Measurements from ENCODE around the gene IRAK3. TPM values are rescaled to one million over a fixed set of nuclear protein-coding genes. Genes with fewer than 3 reads are reported as not detected.

Gene IRAK3
- total RNA-seq, 4 donors from 2014 or later, result 5.6 to 13.8 (median 6.7) TPM

DNA sequence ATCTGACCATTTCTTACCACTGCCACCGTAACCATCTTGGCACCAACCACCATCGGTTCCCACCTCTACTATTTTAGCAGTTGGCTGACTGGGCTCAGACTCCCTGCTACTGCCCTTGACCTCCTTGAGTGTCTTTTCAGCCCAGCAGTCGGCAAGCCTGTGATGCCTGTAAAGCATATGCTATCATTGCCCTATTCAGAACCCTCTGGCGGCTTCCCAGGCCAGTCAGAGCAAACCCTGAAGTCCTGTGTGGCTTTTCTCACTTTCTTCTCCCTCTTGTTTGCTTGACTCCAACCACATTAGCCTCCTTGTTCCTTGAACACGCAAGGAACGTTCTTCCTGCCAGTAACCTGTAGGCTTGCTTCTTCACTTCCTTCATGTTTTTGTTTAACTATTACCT is 6.2 kb downstream of the IRAK3 start:
- no peak overlapping the region for H3K4me3 ChIP-seq
- H3K9me3 ChIP-seq, result no peaks in the 10 kb centered on the region
- intact Hi-C loops (cut with DNase I; ENCODE audit: low total_unique reads) (loop anchor here (10.0 kb wide), 1 partner anchor 320 kb away; no protein-coding TSS in a partner anchor), in situ Hi-C loops (cut with MboI; ENCODE audit: low pct_ligation_motif_present in 1 of 4, low pct_unique_long_range_greater_than_20kb in 1 of 4, low sequenced_read_pairs in 3 of 4) (no loop called here)
- H3K4me1 ChIP-seq, result peaks cover 0 to 4% (median 0%) of the 10 kb centered on the region in 4 donors
- no peaks in the 10 kb centered on the region for H3K36me3 ChIP-seq
- no peaks in the 10 kb centered on the region for H3K27me3 ChIP-seq
- TF ChIP-seq EP300 (IDR thresholded peaks at IDR 0.05; ENCODE audit: low read depth), result no peak
- TF ChIP-seq, protein P1, sequence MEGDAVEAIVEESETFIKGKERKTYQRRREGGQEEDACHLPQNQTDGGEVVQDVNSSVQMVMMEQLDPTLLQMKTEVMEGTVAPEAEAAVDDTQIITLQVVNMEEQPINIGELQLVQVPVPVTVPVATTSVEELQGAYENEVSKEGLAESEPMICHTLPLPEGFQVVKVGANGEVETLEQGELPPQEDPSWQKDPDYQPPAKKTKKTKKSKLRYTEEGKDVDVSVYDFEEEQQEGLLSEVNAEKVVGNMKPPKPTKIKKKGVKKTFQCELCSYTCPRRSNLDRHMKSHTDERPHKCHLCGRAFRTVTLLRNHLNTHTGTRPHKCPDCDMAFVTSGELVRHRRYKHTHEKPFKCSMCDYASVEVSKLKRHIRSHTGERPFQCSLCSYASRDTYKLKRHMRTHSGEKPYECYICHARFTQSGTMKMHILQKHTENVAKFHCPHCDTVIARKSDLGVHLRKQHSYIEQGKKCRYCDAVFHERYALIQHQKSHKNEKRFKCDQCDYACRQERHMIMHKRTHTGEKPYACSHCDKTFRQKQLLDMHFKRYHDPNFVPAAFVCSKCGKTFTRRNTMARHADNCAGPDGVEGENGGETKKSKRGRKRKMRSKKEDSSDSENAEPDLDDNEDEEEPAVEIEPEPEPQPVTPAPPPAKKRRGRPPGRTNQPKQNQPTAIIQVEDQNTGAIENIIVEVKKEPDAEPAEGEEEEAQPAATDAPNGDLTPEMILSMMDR (IDR thresholded peaks at IDR 0.05), result no peak
- WGBS, 2 donors (ENCODE audit: low coverage in 1 of 2), result 79 to 82% methylated on average over 6 of the region's 6 CpGs
- H3K27ac ChIP-seq, result no peak overlapping the region
- no peak for DNase-seq

DNA sequence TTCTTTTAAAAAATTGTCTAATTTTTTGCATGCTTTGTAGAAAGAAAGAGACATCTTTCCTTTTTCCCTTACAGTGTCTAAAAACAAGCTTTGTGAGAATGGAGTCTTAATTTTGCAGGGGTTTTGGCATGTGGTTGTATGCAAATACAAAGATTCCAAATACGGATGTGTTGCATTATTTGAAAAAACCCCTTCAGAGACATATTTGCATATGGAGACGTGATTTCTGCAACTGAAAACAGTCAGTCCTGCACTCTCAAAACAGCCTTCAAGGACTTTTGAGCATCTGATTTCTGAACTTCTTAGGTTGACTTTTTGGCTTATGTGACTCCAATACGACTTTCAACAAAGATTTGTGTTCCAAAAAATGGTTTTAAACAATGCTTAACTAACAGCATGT is 7.8 kb downstream of the IRAK3 start:
- intact Hi-C loops (cut with DNase I; ENCODE audit: low total_unique reads) (loop anchor here (10.0 kb wide), 1 partner anchor 322 kb away; no protein-coding TSS in a partner anchor), in situ Hi-C loops (cut with MboI; ENCODE audit: low pct_ligation_motif_present in 1 of 4, low pct_unique_long_range_greater_than_20kb in 1 of 4, low sequenced_read_pairs in 3 of 4) (no loop called here)
- no peak overlapping the region for H3K27ac ChIP-seq
- TF ChIP-seq POLR2A (IDR thresholded peaks at IDR 0.05) (no peak), EP300 (IDR thresholded peaks at IDR 0.05; ENCODE audit: low read depth) (no peak), POLR2AphosphoS5 (IDR thresholded peaks at IDR 0.05) (no peak)
- TF ChIP-seq, protein P1 (IDR thresholded peaks at IDR 0.05), result no peak
- H3K9me3 ChIP-seq, result no peaks in the 10 kb centered on the region
- H3K36me3 ChIP-seq, result no peaks in the 10 kb centered on the region
- WGBS, 2 donors (ENCODE audit: low coverage in 1 of 2), result 46 to 53% methylated on average over 3 of the region's 3 CpGs
- no peak overlapping the region for H3K4me3 ChIP-seq
- peaks cover 0 to 4% (median 0%) of the 10 kb centered on the region in 4 donors for H3K4me1 ChIP-seq
- H3K27me3 ChIP-seq, result no peaks in the 10 kb centered on the region
- no peak for DNase-seq

DNA sequence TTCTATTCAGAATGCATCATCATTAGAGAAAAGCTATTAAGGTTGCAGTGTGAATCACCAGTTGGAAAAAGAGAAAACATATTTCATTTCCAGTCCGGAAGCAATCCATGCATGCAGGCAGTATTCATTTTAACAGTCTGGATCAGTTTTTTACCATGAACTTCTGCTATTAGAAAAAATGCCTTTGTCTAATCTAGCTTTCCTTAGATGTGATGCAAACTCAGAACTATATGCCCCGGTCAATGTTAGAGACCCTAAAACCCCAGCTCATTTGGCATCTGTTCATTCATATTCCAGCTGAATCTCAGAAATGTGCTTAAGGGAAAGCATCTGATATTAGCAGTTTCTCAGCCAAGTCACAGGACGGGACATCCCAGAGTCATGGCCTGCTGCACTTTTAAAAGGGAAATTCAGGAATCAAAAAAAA is 8.5 kb downstream of the IRAK3 start:
- WGBS, 2 donors (ENCODE audit: low coverage in 1 of 2), result 56 to 69% methylated on average over 3 of the region's 3 CpGs
- H3K27ac ChIP-seq, result no peak overlapping the region
- no peaks in the 10 kb centered on the region for H3K27me3 ChIP-seq
- no peaks in the 10 kb centered on the region for H3K36me3 ChIP-seq
- peaks cover 0 to 4% (median 0%) of the 10 kb centered on the region in 4 donors for H3K4me1 ChIP-seq
- no peak overlapping the region for H3K4me3 ChIP-seq
- H3K9me3 ChIP-seq, result no peaks in the 10 kb centered on the region
- DNase-seq, result no peak
- in situ Hi-C loops (cut with MboI; ENCODE audit: low pct_ligation_motif_present in 1 of 4, low pct_unique_long_range_greater_than_20kb in 1 of 4, low sequenced_read_pairs in 3 of 4) (no loop called here), intact Hi-C loops (cut with DNase I; ENCODE audit: low total_unique reads) (loop anchor here (10.0 kb wide), 1 partner anchor 323 kb away; no protein-coding TSS in a partner anchor)
- no peak for TF ChIP-seq POLR2A (IDR thresholded peaks at IDR 0.05)
- TF ChIP-seq, protein P1 (IDR thresholded peaks at IDR 0.05), result no peak
- no peak for TF ChIP-seq POLR2AphosphoS5 (IDR thresholded peaks at IDR 0.05)
- TF ChIP-seq EP300 (IDR thresholded peaks at IDR 0.05; ENCODE audit: low read depth), result no peak

DNA sequence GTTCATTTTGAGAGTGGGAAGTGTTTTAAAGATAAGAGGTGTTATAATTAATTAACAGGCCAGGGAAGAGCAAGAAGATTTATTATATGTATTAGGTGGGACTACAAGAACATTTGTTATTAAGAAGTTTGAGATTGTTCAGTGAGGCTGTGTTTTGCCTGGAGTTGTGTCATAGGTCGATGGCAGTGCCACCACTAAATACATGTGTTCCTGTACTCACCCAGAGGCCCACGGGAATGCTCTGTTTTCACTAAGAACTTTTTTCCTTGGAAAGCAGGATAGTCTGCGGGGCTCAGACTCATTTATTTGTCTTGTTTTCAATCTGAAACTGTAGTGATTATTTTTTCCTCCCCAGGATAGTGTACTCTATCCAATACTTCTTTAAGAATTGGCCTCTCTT is 10.1 kb downstream of the IRAK3 start:
- H3K4me1 ChIP-seq, result peaks cover 0 to 4% (median 0%) of the 10 kb centered on the region in 4 donors
- no peaks in the 10 kb centered on the region for H3K36me3 ChIP-seq
- intact Hi-C loops (cut with DNase I; ENCODE audit: low total_unique reads) (loop anchor here (10.0 kb wide), 1 partner anchor 324 kb away; no protein-coding TSS in a partner anchor), in situ Hi-C loops (cut with MboI; ENCODE audit: low pct_ligation_motif_present in 1 of 4, low pct_unique_long_range_greater_than_20kb in 1 of 4, low sequenced_read_pairs in 3 of 4) (no loop called here)
- DNase-seq, result no peak
- whole genome bisulfite sequencing, 2 donors (ENCODE audit: low coverage in 1 of 2), result 73 to 81% methylated on average over 2 to 3 of the region's 3 CpGs
- H3K4me3 ChIP-seq, result no peak overlapping the region
- no peak overlapping the region for H3K27ac ChIP-seq
- no peaks in the 10 kb centered on the region for H3K27me3 ChIP-seq
- no peak for TF ChIP-seq POLR2AphosphoS5 (IDR thresholded peaks at IDR 0.05)
- no peak for TF ChIP-seq POLR2A (IDR thresholded peaks at IDR 0.05)
- TF ChIP-seq, protein P1 (IDR thresholded peaks at IDR 0.05), result no peak
- TF ChIP-seq EP300 (IDR thresholded peaks at IDR 0.05; ENCODE audit: low read depth), result no peak
- H3K9me3 ChIP-seq, result no peaks in the 10 kb centered on the region
